Inferior parietal cortex (tissue), 1 donor: ENCODE data around the gene SHISA7.
A peak's percentile ranks its signal among the peaks of the same experiment; 100 is the strongest.
"Not testable (repeated sequence)": the region's sequence is repeated elsewhere in the genome, so short reads cannot be mapped to it uniquely, and the experiment has no call there.

ENCODE experiments used
- DNase-seq: peaks from one replicate; pipeline ENCODE4 v3.0.0-alpha.2; 2016; ENCODE audit errors: extremely low spot score

Gene SHISA7

GRCh38 chr19:55447421-55448174 lies 4.5 kb upstream of the SHISA7 start:
- peak; percentile 74 for DNase-seq

- DNase-seq, result no peak
These were observed 3.0 kb upstream of the SHISA7 start for GRCh38 chr19:55446060-55446459.

GRCh38 chr19:55444646-55445045 lies 1.5 kb upstream of the SHISA7 start:
- no peak for DNase-seq

- DNase-seq, result no peak
These were observed 852 bp upstream of the SHISA7 start for GRCh38 chr19:55443824-55444480.

GRCh38 chr19:55442372-55442961 lies 633 bp downstream of the SHISA7 start:
- DNase-seq, result no peak

GRCh38 chr19:55441692-55442321 lies 1.3 kb downstream of the SHISA7 start:
- DNase-seq, result no peak

GRCh38 chr19:55441319-55441691 lies 1.8 kb downstream of the SHISA7 start:
- no peak for DNase-seq

GRCh38 chr19:55440411-55441105 lies 2.5 kb downstream of the SHISA7 start:
- DNase-seq, result no peak

GRCh38 chr19:55439052-55439451 lies 4.0 kb downstream of the SHISA7 start:
- DNase-seq, result no peak

- DNase-seq, result no peak
These were observed 5.7 kb downstream of the SHISA7 start for GRCh38 chr19:55437410-55437809.

- DNase-seq, result no peak
These were observed 6.3 kb downstream of the SHISA7 start for GRCh38 chr19:55436847-55437246.

GRCh38 chr19:55435020-55435419 lies 8.1 kb downstream of the SHISA7 start:
- no peak for DNase-seq

GRCh38 chr19:55434356-55434919 lies 8.7 kb downstream of the SHISA7 start:
- no peak for DNase-seq

GRCh38 chr19:55433292-55433691 lies 9.8 kb downstream of the SHISA7 start:
- no peak for DNase-seq

GRCh38 chr19:55432241-55432959 lies 10.7 kb downstream of the SHISA7 start:
- no peak for DNase-seq

- no peak for DNase-seq
These were observed 11.9 kb downstream of the SHISA7 start for GRCh38 chr19:55431183-55431582.

- peak; percentile 89 for DNase-seq
These were observed 17.1 kb downstream of the SHISA7 start for GRCh38 chr19:55426042-55426441.

- DNase-seq, result no peak
These were observed 18.6 kb downstream of the SHISA7 start for GRCh38 chr19:55424518-55424917.

GRCh38 chr19:55423225-55424005 lies 19.7 kb downstream of the SHISA7 start:
- DNase-seq, result no peak

GRCh38 chr19:55421281-55421680 lies 21.8 kb downstream of the SHISA7 start:
- not testable (repeated sequence) for DNase-seq
